GM21381 (cell line): ENCODE results near the gene DOCK10.

Source experiments
- ATAC-seq: cut with Tn5 transposase; IDR thresholded peaks from one replicate; pipeline ENCODE4 v1.9.1; 2021; ENCODE audit warnings: mild to moderate bottlenecking, moderate library complexity; ENCODE audit not compliant: unreplicated experiment

DOCK10 gene

GRCh38 chr2:224885291-224885690 is 157.0 kb downstream of the DOCK10 start:
- ATAC-seq = no peak

- ATAC-seq = no peak
Measured at GRCh38 chr2:224884188-224884587, 158.1 kb downstream of the DOCK10 start.

GRCh38 chr2:224883700-224884099 is 158.6 kb downstream of the DOCK10 start:
- ATAC-seq = no peak

GRCh38 chr2:224883172-224883516 is 159.1 kb downstream of the DOCK10 start:
- ATAC-seq = no peak

GRCh38 chr2:224882291-224883171 is 159.7 kb downstream of the DOCK10 start:
- no peak for ATAC-seq

GRCh38 chr2:224881846-224882245 is 160.4 kb downstream of the DOCK10 start:
- no peak for ATAC-seq

GRCh38 chr2:224876522-224876921 is 165.7 kb downstream of the DOCK10 start:
- ATAC-seq = no peak

- ATAC-seq = peak; percentile 63
Measured at GRCh38 chr2:224875841-224876240, 166.4 kb downstream of the DOCK10 start.

- no peak for ATAC-seq
Measured at GRCh38 chr2:224875153-224875552, 167.1 kb downstream of the DOCK10 start.

- no peak for ATAC-seq
Measured at GRCh38 chr2:224871813-224872212, 170.5 kb downstream of the DOCK10 start.

GRCh38 chr2:224870341-224870740 is 171.9 kb downstream of the DOCK10 start:
- ATAC-seq = no peak

- no peak for ATAC-seq
Measured at GRCh38 chr2:224869601-224870233, 172.6 kb downstream of the DOCK10 start.

GRCh38 chr2:224865016-224865415 is 177.3 kb downstream of the DOCK10 start:
- ATAC-seq = no peak

GRCh38 chr2:224861266-224861665 is 181.0 kb downstream of the DOCK10 start:
- ATAC-seq = no peak

GRCh38 chr2:224860786-224861185 is 181.5 kb downstream of the DOCK10 start:
- ATAC-seq = no peak

GRCh38 chr2:224851811-224852210 is 190.5 kb downstream of the DOCK10 start:
- ATAC-seq = no peak

- no peak for ATAC-seq
Measured at GRCh38 chr2:224850081-224850480, 192.2 kb downstream of the DOCK10 start.

GRCh38 chr2:224849264-224849663 is 193.0 kb downstream of the DOCK10 start:
- ATAC-seq = no peak

- ATAC-seq = no peak
Measured at GRCh38 chr2:224847961-224848850, 194.1 kb downstream of the DOCK10 start.

GRCh38 chr2:224847381-224847780 is 194.9 kb downstream of the DOCK10 start:
- ATAC-seq = no peak

GRCh38 chr2:224846686-224847085 is 195.6 kb downstream of the DOCK10 start:
- ATAC-seq = no peak
